Heart right ventricle (tissue), 16 donors: ENCODE measurements around the gene TMEM109. TPM values are rescaled to one million over a fixed set of nuclear protein-coding genes. Genes with fewer than 3 reads are reported as not detected.
A peak's percentile ranks its signal among the peaks of the same experiment; 100 is the strongest.

ENCODE experiments used
- ATAC-seq, 8 donors: fragments of 200-7000 bp; cut with Tn5 transposase; one replicate each; pipeline ENCODE4 v1.9.1; 2020; ENCODE audit warnings: mild to moderate bottlenecking in 8 of 8, moderate library complexity in 8 of 8, moderate number of reproducible peaks in 1 of 8
- DNase-seq, 2 donors: peaks; one replicate each; pipeline ENCODE4 v3.0.0-alpha.2; 2020
- H3K27ac ChIP-seq, 10 donors: fragments of 200-600 bp; sonication (generic) in 2 of 10; one replicate each; pipeline versions ENCODE4 v1.5.0 to v1.8.0; 2020 to 2022; ENCODE audit warnings: mild to moderate bottlenecking in 3 of 10
- H3K27me3 ChIP-seq, 7 donors: fragments of 200-600 bp; one replicate each; pipeline ENCODE4 v1.8.0; 2021 to 2022; ENCODE audit warnings: mild to moderate bottlenecking in 2 of 7
- H3K36me3 ChIP-seq, 9 donors: fragments of 200-600 bp; sonication (generic) in 1 of 9; one replicate each; pipeline versions ENCODE4 v1.5.0 to v1.8.0; 2020 to 2022; ENCODE audit warnings: mild to moderate bottlenecking in 2 of 9
- H3K4me1 ChIP-seq, 9 donors: fragments of 200-600 bp; sonication (generic) in 1 of 9; one replicate each; pipeline versions ENCODE4 v1.5.0 to v1.8.0; 2020 to 2022; ENCODE audit warnings: mild to moderate bottlenecking in 4 of 9
- H3K4me3 ChIP-seq, 10 donors: fragments of 200-600 bp; sonication (generic) in 2 of 10; one replicate each; pipeline versions ENCODE4 v1.5.0 to v1.8.0; 2020 to 2022; ENCODE audit warnings: mild to moderate bottlenecking in 7 of 10, moderate library complexity in 2 of 10
- H3K9me3 ChIP-seq, 11 donors: fragments of 200-600 bp in 10 of 11; sonication (generic) in 2 of 11; one replicate each; pipeline versions ENCODE4 v1.5.0 to v1.8.0; 2013 to 2022; ENCODE audit warnings: mild to moderate bottlenecking in 2 of 11, control low read depth in 1 of 11, moderate library complexity in 1 of 11
- CTCF ChIP-seq, 9 donors: fragments of 200-600 bp; sonication (generic) in 2 of 9; IDR thresholded peaks; one replicate each; pipeline versions ENCODE4 v1.5.0 to v1.8.0; 2021 to 2022; ENCODE audit warnings: antibody characterized with exemption in 9 of 9, mild to moderate bottlenecking in 5 of 9, moderate library complexity in 1 of 9
- WGBS, 2 donors: extraction: QIAGEN DNeasy Blood & Tissue Kit; methylation state at CpG; one replicate each; pipeline ENCODE4 v1.1.7; 2013; ENCODE audit warnings: inconsistent platforms in 1 of 2; 5-methylcytosine and 5-hydroxymethylcytosine counted together
- intact Hi-C, 10 donors: fragments of 100-400 bp; cut with DNase I; formaldehyde crosslinking; loops; one replicate each; pipeline versions ENCODE4 v1.11.1 to v1.14.2; 2022
- polyA plus RNA-seq, 2 donors: library from polyadenylated mRNA; stranded (reverse); fragments of 200-250 nt; gene quantifications; one replicate each; pipeline ENCODE4 v1.2.3, GENCODE V29; 2013
- total RNA-seq, 10 donors: library from RNA; stranded (reverse); fragmentation: NEBNext Ultra II Directional in 3 of 10; extraction: Animal tissue kit (Norgen Biotek cat#: 25700) in 3 of 10; gene quantifications; one replicate each; pipeline versions ENCODE4 v1.2.1 to v1.2.4, GENCODE V29; 2021 to 2023
- donor health status: Arrhythmogenic right ventricular cardiomyopathy.
- donor health status: ischemic (EF 13 %, LVEDD 7.1; RV severe dilation, severe dysfunction).
- donor health status: healthy with polysubstance abuse.
- donor health status: DM: no; HTN: yes; CAD: no.
- donor health status: DM: no; HTN: no; CAD: no.
- donor health status: ischemic (EF 25% LVEDD 6.9; RV normal size, moderate dysfunction).
- donor health status: ischemic (EF 25% LVEDD 5.7; RV mildly dilated, moderate dysfunction).
- donor health status: healthy.
- donor health status: DM: yes; HTN: yes; CAD: no.
- donor health status: Ischemic cardiomyopathy.
- donor health status: ischemic (EF 35%, LVEDD 5.7; RV mildly dilated, moderate dysfunction).
- donor health status: nonischemic (EF 11% LVEDD 7.7; RV severe dilation, severe dysfunction).
- donor health status: DM: yes; HTN: yes; CAD: no.
- donor health status: PGD.
- donor health status: ischemic (EF 29% LVEDD 5.4; RV normal size, mild dysfunction).
- donor health status: nonischemic (EF 23%, LVEDD 6.1; RV moderate dilation, normal function).

TMEM109 gene
- total and polyA plus RNA-seq, 12 donors, result 53.3 to 121 (median 92.7) TPM

- peaks cover 0 to 13% (median 0%) of the 10 kb centered on the region in 7 donors for H3K27me3 ChIP-seq
- H3K4me1 ChIP-seq, result peaks cover 0 to 42% (median 6%) of the 10 kb centered on the region in 9 donors
- intact Hi-C loops, result no loop called here
- H3K9me3 ChIP-seq, result no peaks in the 10 kb centered on the region
- 81 to 86% methylated on average over 4 of the region's 4 CpGs for WGBS, 2 donors
- no peak overlapping the region for H3K27ac ChIP-seq
- no peak for TF ChIP-seq CTCF (IDR thresholded peaks at IDR 0.05)
- no peak overlapping the region for H3K4me3 ChIP-seq
- no peaks in the 10 kb centered on the region for H3K36me3 ChIP-seq
- ATAC-seq (no peak), DNase-seq (no peak)
These were observed 43.2 kb downstream of the TMEM109 start for GRCh38 chr11:60957188-60957587.

GRCh38 chr11:60959431-60959830 lies 45.5 kb downstream of the TMEM109 start:
- no peak for TF ChIP-seq CTCF (IDR thresholded peaks at IDR 0.05)
- WGBS, 2 donors, result 67 to 71% methylated on average over 6 of the region's 6 CpGs
- H3K27me3 ChIP-seq, result peaks cover 0 to 13% (median 0%) of the 10 kb centered on the region in 7 donors
- H3K4me3 ChIP-seq, result no peak overlapping the region
- H3K27ac ChIP-seq, result no peak overlapping the region
- DNase-seq (no peak), ATAC-seq (peak in 2 of 8 donors; percentile 31 to 60)
- intact Hi-C loops, result no loop called here
- H3K4me1 ChIP-seq, result peaks cover 0 to 21% (median 0%) of the 10 kb centered on the region in 9 donors
- no peaks in the 10 kb centered on the region for H3K36me3 ChIP-seq
- no peaks in the 10 kb centered on the region for H3K9me3 ChIP-seq

GRCh38 chr11:60960405-60960804 lies 46.4 kb downstream of the TMEM109 start:
- Histone ChIP-seq H3K27ac (no peak overlapping the region), H3K4me3 (no peak overlapping the region), H3K9me3 (no peaks in the 10 kb centered on the region), H3K36me3 (no peaks in the 10 kb centered on the region), H3K4me1 (peaks cover 0 to 13% (median 0%) of the 10 kb centered on the region in 9 donors), H3K27me3 (peaks cover 0 to 13% (median 0%) of the 10 kb centered on the region in 7 donors)
- no peak for TF ChIP-seq CTCF (IDR thresholded peaks at IDR 0.05)
- DNase-seq, result no peak
- ATAC-seq, result no peak
- intact Hi-C loops, result no loop called here
- 78 to 79% methylated on average over 7 of the region's 7 CpGs for WGBS, 2 donors

GRCh38 chr11:60964801-60965200 lies 50.8 kb downstream of the TMEM109 start:
- Histone ChIP-seq H3K4me1 (peaks cover 0 to 3% (median 0%) of the 10 kb centered on the region in 9 donors), H3K27me3 (peaks cover 0 to 9% (median 0%) of the 10 kb centered on the region in 7 donors), H3K36me3 (no peaks in the 10 kb centered on the region), H3K27ac (no peak overlapping the region), H3K4me3 (no peak overlapping the region), H3K9me3 (peaks cover 0 to 8% (median 0%) of the 10 kb centered on the region in 11 donors)
- intact Hi-C loops, result no loop called here
- DNase-seq, result no peak
- TF ChIP-seq CTCF (IDR thresholded peaks at IDR 0.05), result no peak
- WGBS, 2 donors, result 88% methylated on average over 6 of the region's 6 CpGs
- ATAC-seq, result no peak
